Activated T-helper 17 cell treated with anti-CD3 and anti-CD28 coated beads, Interleukin-2, amount 50 U/mL, for 72 hours (primary cell): ENCODE results near the gene CTAGE9. TPM values are rescaled to one million over a fixed set of nuclear protein-coding genes. Genes with fewer than 3 reads are reported as not detected.
"Not testable (repeated sequence)": the region's sequence is repeated elsewhere in the genome, so short reads cannot be mapped to it uniquely, and the experiment has no call there.

Experiments
- ATAC-seq: fragments of 150-1000 bp; cut with Tn5 transposase; replicated peaks from 2 replicates; pipeline ENCODE4 v1.10.0; 2021; ENCODE audit warnings: mild to moderate bottlenecking, moderate library complexity
- H3K27ac Mint-ChIP-seq: one replicate; pipeline ENCODE4 v1.8.0; 2022; ENCODE audit warnings: mixed read lengths
- H3K27me3 Mint-ChIP-seq: one replicate; pipeline ENCODE4 v1.8.0; 2022; ENCODE audit warnings: mixed read lengths
- H3K36me3 Mint-ChIP-seq: one replicate; pipeline ENCODE4 v1.8.0; 2022; ENCODE audit warnings: low read depth, mild to moderate bottlenecking, mixed read lengths
- H3K4me1 Mint-ChIP-seq: one replicate; pipeline ENCODE4 v1.8.0; 2022; ENCODE audit warnings: mixed read lengths
- H3K4me3 Mint-ChIP-seq: one replicate; pipeline ENCODE4 v1.8.0; 2022; ENCODE audit warnings: mild to moderate bottlenecking, mixed read lengths
- H3K9me3 Mint-ChIP-seq: one replicate; pipeline ENCODE4 v1.8.0; 2022; ENCODE audit warnings: mixed read lengths
- total RNA-seq, 2 donors: library from RNA; stranded (reverse); gene quantifications; one replicate each; pipeline ENCODE4 v1.2.3, GENCODE V29; 2022

CTAGE9 gene
- total RNA-seq, 2 donors from 2014 or later, result not detected

DNA sequence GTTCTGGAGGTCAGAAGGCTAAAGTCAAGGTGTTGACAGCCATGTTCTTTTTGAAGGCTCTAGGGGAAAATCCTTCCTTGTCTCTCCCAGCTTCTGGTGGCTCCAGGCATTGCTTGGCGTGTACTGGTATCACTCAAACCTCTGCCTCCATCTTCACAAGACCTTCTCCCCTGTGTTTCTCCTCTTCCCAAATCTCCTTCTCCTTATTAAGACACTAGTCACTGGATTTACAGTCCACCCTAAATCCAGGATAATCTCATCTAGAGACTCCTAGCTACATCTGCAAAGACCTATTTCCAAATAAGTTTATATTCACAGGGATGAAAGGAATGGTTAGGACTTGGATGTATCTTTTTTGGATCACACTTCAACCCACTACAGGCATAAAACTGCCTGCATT lies 26.0 kb upstream of the CTAGE9 start:
- Mint-ChIP-seq H3K9me3 (no peaks in the 10 kb centered on the region), H3K4me3 (no peak overlapping the region), H3K27me3 (peaks cover 3% of the 10 kb centered on the region), H3K27ac (no peak overlapping the region), H3K36me3 (no peaks in the 10 kb centered on the region), H3K4me1 (no peaks in the 10 kb centered on the region)
- no peak for ATAC-seq

DNA sequence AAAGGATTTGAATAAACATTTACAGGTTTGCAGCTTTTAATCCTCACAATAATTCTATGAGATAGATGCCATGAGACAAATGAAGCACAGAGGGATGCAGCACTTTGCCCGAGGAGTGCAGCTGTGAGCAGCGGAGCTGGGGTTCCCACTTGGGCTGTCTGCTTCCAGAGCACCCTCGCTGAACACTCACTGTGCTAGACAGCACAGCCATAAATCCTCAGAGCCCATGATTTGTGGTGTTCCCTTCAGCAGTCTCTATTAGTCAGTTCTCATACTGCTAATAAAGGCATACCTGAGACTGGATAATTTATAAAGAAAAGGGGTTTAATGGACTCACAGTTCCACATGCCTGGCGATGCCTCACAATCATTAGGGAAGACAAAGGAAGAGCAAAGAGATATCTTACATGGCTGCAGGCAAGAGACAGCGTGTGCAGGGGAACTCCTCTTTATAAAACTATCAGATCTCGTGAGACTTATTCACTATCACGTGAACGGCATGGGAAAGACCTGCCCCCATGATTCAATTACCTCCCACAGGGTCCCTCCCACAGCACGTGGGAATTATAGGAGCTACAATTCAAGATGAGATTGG lies 25.3 kb upstream of the CTAGE9 start:
- H3K27me3 Mint-ChIP-seq, result peaks cover 3% of the 10 kb centered on the region
- no peak overlapping the region for H3K27ac Mint-ChIP-seq
- H3K9me3 Mint-ChIP-seq, result no peaks in the 10 kb centered on the region
- no peaks in the 10 kb centered on the region for H3K4me1 Mint-ChIP-seq
- H3K4me3 Mint-ChIP-seq, result no peak overlapping the region
- ATAC-seq, result no peak
- H3K36me3 Mint-ChIP-seq, result no peaks in the 10 kb centered on the region

DNA sequence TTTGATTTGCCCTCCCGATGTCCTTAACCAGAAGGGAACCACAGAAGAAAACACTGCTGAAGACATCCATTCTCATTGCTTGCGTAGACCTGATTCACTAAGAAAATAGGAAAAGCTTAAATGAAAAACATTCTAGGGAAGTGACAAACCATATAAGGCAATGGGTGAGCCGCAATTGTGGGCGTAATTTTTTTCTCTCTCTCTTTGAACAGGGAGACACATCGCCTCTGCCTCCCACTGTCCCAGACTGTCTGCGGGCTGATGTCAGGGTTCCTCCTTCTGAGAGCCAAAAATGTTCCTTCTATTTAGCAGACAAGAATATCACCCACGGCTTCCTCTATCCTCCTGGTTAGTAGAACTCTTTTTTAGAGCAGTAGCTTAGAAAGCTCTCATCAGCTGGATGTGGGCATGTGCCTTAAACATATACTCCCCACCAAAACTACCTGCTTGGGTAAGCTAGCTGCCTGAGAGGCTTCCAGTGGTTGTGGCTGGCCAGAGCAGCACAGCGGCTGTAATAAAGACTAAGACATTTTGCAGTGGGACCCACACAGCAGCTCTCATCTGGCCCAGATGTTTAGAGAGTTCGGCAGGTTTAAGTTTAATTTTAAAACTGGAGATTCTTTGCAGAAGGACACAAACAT lies 22.7 kb upstream of the CTAGE9 start:
- H3K27me3 Mint-ChIP-seq, result peaks cover 7% of the 10 kb centered on the region
- peak; percentile 81 for ATAC-seq
- H3K36me3 Mint-ChIP-seq, result no peaks in the 10 kb centered on the region
- H3K4me3 Mint-ChIP-seq, result no peak overlapping the region
- no peak overlapping the region for H3K27ac Mint-ChIP-seq
- no peaks in the 10 kb centered on the region for H3K4me1 Mint-ChIP-seq
- H3K9me3 Mint-ChIP-seq, result no peaks in the 10 kb centered on the region

DNA sequence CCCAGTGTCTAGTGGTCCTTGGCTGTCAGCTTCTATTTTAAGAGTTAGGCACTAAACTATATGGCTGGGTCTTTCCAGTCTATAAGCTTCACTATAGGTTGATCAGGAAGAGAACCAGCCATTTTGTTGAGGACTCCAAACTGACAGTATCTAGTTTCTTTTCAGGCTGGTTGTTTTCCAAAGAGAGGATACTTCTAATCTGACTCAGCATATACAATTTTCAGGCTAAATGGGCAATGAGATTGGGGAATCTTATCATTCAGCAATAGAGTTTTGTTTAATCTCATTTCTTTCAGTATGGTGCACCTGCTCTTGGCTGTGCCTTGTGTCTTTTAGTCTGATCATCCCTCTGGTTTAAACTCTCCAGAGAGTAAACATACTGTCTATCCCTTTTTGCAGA lies 20.4 kb upstream of the CTAGE9 start:
- H3K36me3 Mint-ChIP-seq, result no peaks in the 10 kb centered on the region
- no peaks in the 10 kb centered on the region for H3K4me1 Mint-ChIP-seq
- no peak overlapping the region for H3K4me3 Mint-ChIP-seq
- H3K9me3 Mint-ChIP-seq, result no peaks in the 10 kb centered on the region
- H3K27ac Mint-ChIP-seq, result no peak overlapping the region
- peaks cover 4% of the 10 kb centered on the region for H3K27me3 Mint-ChIP-seq
- ATAC-seq, result no peak

DNA sequence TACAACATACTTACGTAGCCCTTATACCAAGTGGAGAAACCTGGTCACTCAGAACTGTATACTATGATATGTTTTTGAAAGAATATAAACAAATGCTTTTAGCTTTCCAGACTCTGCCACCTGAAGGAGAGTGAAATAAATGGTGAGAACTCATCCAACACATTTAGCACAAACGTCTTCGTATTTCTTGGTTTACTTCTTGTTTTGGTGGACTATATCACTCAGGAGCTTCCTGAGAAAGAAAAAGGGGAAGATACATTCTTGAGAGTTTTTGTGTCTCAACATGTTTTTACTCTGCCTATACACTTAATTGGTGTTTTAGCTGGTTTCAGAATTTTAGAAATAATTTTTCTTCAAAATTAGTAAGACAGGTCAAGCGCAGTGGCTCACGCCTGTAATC lies 19.4 kb upstream of the CTAGE9 start:
- H3K4me1 Mint-ChIP-seq, result no peaks in the 10 kb centered on the region
- H3K9me3 Mint-ChIP-seq, result no peaks in the 10 kb centered on the region
- H3K4me3 Mint-ChIP-seq, result no peak overlapping the region
- peaks cover 4% of the 10 kb centered on the region for H3K27me3 Mint-ChIP-seq
- ATAC-seq, result no peak
- no peak overlapping the region for H3K27ac Mint-ChIP-seq
- no peaks in the 10 kb centered on the region for H3K36me3 Mint-ChIP-seq

DNA sequence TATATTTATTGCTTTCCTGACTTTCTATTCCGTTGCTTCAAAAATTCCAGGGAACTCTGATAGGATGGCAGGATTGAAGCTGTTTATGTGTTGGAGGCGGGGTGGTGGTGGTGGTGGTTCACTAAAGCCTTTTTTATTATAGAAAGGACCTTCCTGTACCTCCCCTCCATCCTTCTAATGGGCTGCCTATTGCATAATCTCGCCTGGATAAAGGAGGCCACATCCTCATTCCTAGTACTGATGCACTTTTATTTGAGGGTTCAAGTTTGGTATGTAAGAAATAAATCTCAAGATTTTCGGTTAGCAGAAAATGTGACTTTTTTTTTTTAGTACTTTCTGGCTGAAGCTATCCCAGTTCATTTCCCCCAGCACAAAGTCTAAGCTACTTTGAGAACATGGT lies 18.7 kb upstream of the CTAGE9 start:
- no peaks in the 10 kb centered on the region for H3K9me3 Mint-ChIP-seq
- H3K27me3 Mint-ChIP-seq, result peaks cover 4% of the 10 kb centered on the region
- no peak overlapping the region for H3K4me3 Mint-ChIP-seq
- no peaks in the 10 kb centered on the region for H3K4me1 Mint-ChIP-seq
- H3K27ac Mint-ChIP-seq, result no peak overlapping the region
- no peak for ATAC-seq
- H3K36me3 Mint-ChIP-seq, result no peaks in the 10 kb centered on the region

DNA sequence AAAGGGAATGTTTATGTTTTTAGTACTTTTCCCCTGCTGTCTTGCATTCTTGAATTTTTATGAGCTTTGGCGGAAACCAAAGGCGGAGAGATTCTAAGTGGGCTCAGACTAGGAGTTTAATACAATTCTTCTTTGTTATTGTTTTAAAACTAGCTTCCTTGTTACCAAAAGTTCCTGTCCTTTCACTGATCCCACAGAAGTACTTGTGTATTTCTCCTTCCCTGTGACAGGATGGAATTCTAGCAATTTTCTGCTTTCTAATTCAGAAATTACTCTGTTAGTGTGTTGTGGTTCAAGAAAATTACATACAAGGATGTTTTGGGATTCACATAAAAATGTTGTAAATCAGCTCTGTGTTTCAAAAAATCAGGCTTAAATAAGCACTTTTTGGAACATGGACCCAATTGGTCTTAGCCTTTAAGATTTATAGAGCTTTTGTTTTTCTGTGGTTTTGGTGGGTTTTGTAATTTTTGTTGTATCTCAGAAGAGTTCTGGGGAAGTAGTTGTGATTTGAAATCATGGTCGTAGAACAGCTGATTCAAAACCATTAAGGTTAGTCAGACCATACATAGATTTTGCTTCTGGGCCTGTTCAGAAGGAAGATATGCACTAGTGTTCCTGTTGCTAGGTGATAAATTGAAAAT lies 17.6 kb upstream of the CTAGE9 start:
- Mint-ChIP-seq H3K27me3 (peaks cover 4% of the 10 kb centered on the region), H3K36me3 (no peaks in the 10 kb centered on the region), H3K4me3 (no peak overlapping the region), H3K9me3 (no peaks in the 10 kb centered on the region), H3K4me1 (peaks cover 5% of the 10 kb centered on the region), H3K27ac (no peak overlapping the region)
- peak; percentile 29 for ATAC-seq

DNA sequence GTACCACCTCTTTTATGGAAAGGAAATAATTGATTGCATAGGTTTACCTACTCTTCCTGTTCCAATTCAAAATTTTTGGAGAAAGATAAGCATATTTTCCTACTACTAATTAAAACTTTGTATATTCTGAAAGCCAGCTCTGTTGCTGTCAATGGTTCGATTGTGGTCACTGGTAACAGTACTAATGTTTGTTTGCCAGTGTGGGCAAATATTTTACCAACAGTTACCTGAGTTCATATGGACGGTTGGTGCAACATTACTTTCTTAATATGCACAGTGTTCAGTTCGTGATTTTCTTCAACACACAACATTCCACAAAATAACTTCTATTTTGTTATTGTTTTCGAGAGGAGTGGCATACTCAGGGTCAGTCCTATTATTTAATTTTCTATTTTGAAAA lies 17.1 kb upstream of the CTAGE9 start:
- H3K9me3 Mint-ChIP-seq, result no peaks in the 10 kb centered on the region
- H3K36me3 Mint-ChIP-seq, result no peaks in the 10 kb centered on the region
- peaks cover 4% of the 10 kb centered on the region for H3K27me3 Mint-ChIP-seq

DNA sequence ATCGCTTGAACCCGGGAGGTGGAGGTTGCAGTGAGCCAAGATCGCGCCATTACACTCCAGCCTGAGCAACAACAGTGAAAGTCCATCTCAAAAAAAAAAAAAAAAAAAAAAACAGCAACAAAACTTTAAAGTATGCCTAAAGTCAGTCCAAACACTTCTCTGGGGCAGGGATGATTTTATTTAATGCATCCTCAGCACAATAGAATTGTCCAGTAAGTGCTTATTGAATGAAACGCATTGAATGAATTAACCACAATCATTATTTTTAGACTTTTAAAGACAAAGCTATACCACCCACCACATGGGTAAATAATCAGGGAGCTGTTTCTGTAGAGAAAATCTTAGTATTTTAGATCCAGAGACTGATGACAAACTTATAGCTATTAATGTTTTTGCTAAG lies 16.6 kb upstream of the CTAGE9 start:
- ATAC-seq, result no peak
- Mint-ChIP-seq H3K9me3 (no peaks in the 10 kb centered on the region), H3K36me3 (no peaks in the 10 kb centered on the region), H3K4me1 (peaks cover 5% of the 10 kb centered on the region), H3K27me3 (peaks cover 4% of the 10 kb centered on the region), H3K4me3 (no peak overlapping the region), H3K27ac (no peak overlapping the region)

More for the DNA sequence above, 17.1 kb upstream of the CTAGE9 start:
- Mint-ChIP-seq H3K4me3 (no peak overlapping the region), H3K4me1 (peaks cover 5% of the 10 kb centered on the region), H3K27ac (no peak overlapping the region)
- no peak for ATAC-seq

DNA sequence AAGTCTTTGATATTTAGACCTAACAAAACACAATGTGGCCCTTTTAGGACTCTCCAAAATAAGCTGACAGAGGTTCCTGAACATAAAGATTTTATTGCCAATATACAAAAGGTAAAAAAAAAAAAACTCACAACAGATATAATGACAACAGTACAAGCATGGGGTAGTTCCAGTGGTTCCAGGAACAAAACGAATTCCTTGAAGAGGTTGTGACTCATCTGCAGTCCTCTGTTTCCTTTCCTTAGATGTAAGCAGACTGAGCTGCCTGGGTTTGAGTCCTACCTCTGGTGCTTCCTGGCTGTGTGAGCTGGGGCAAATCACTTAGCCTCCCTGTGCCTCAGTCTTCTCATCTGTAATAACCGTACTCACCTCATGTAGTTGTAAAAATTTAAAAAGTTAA lies 13.3 kb upstream of the CTAGE9 start:
- H3K27me3 Mint-ChIP-seq, result no peaks in the 10 kb centered on the region
- no peaks in the 10 kb centered on the region for H3K9me3 Mint-ChIP-seq
- no peak overlapping the region for H3K4me3 Mint-ChIP-seq
- H3K27ac Mint-ChIP-seq, result peak overlapping the region; percentile 50
- peaks cover 5% of the 10 kb centered on the region for H3K4me1 Mint-ChIP-seq
- ATAC-seq, result peak; percentile 42
- H3K36me3 Mint-ChIP-seq, result no peaks in the 10 kb centered on the region

DNA sequence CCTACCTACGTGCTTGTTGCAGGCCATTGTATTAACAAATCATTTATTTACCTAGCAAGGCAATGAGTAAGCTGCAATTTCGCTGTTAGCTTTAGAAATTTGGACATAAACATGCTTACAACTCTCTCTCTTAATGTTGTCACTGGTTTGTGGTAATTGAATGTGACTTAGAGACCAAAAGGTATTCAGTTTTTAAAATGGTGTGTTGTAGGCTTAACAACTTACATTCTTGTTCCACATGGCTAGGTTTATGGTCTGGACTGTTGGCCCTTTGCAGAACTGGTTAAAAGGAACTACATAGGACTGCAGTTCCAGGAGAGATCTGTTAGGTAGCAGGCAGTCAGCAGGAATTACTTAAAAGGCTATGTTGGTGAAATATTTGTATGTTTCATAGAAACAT lies 10.3 kb upstream of the CTAGE9 start:
- H3K27ac Mint-ChIP-seq, result no peak overlapping the region
- H3K9me3 Mint-ChIP-seq, result no peaks in the 10 kb centered on the region
- H3K36me3 Mint-ChIP-seq, result no peaks in the 10 kb centered on the region
- H3K27me3 Mint-ChIP-seq, result no peaks in the 10 kb centered on the region
- no peak for ATAC-seq
- H3K4me3 Mint-ChIP-seq, result no peak overlapping the region
- H3K4me1 Mint-ChIP-seq, result peaks cover 5% of the 10 kb centered on the region

DNA sequence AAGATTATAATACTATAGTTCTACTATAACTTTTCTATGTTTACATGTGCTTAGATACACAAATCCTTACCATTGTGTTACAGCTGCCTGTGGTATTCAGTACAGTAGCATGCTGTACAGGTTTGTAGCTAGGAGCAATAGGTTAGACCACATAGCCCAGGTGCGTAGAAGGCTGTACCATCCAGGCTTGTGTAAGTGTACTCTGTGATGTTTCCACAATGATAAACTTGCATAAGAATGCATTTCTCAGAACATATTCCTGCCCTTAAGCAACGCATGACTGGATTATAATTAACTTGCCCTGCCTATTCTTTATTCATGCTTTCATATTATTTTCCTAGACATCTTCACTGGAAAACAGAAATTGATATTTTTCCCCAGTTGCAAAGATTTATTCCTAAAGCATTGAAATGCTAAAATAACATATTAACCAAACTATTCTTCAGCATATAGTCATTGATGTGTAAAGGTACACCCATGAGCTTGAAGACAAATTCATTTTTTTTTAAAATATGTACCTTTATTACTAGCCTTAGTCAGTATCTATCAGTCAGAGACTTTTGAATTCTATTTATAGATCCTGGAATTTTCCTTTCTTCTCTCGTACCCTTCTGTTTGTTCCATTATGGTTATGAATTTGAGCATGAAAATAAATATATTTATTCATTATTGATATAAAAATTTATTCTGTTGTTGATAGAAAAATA lies 7.2 kb upstream of the CTAGE9 start:
- Mint-ChIP-seq H3K4me1 (no peaks in the 10 kb centered on the region), H3K9me3 (no peaks in the 10 kb centered on the region), H3K27ac (no peak overlapping the region), H3K4me3 (no peak overlapping the region), H3K27me3 (peaks cover 4% of the 10 kb centered on the region), H3K36me3 (no peaks in the 10 kb centered on the region)
- no peak for ATAC-seq

DNA sequence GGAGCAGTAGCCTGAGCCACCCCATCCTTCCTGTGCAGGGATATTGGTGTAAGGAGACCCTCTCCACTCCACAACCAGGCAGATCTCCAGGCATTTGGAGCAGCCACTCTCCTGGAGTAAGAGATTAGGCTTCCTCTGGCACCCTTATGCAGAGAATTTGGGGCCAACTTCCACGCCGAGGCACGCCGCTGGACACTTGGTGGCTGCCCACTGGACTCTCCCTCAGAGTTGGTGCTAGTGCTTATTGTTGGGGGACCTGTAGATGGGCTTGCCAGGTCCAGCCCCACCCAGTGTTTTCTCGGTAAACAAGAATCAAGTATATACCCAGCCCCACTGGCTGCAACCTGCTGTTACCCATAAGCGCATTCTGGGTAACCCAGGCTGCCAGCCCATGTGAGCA lies 4.8 kb upstream of the CTAGE9 start:
- H3K27ac Mint-ChIP-seq, H3K36me3 Mint-ChIP-seq, H3K4me3 Mint-ChIP-seq, H3K27me3 Mint-ChIP-seq, H3K9me3 Mint-ChIP-seq, ATAC-seq, H3K4me1 Mint-ChIP-seq: not testable (repeated sequence)

DNA sequence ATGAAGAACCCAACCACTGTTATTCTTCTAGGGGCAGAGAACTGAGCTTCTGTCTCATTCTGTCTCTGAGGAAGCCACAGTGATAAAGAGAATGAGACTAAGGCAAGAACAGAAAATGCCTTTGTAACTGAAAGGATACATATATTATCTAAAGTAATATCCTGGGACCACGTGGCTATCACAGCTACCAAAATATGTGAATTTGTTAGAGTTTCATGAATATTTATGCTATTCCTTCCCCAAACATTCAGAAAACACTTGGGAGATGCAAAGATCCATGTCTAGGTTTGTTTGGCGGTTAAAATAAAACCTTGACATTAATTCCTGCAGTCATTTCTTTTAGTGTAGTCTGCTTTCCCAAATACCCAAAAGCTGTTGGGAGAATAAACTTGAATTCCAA lies 6.9 kb downstream of the CTAGE9 start:
- H3K27me3 Mint-ChIP-seq, H3K4me3 Mint-ChIP-seq, H3K36me3 Mint-ChIP-seq, H3K9me3 Mint-ChIP-seq, H3K27ac Mint-ChIP-seq, ATAC-seq, H3K4me1 Mint-ChIP-seq: not testable (repeated sequence)

DNA sequence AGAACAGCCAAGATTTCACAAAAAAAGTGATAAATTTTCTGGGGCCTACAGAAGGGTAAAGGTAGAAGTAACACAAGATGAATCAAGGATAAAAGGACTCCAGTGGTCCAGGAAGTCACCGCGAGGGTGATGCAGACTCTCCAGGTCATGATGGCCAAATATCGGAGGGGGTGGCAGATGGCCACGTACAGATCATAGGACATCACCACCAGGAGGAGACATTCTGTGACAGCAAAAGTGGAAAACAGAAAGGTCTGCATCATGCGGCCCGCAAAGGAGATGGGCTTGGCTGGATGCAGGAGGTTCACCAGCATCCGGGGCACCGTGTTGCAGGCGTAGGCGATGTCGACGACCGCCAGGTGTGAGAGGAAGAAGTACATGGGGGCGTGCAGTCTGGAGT lies 10.0 kb downstream of the CTAGE9 start:
- not testable (repeated sequence) for ATAC-seq, H3K36me3 Mint-ChIP-seq, H3K27me3 Mint-ChIP-seq, H3K4me1 Mint-ChIP-seq, H3K9me3 Mint-ChIP-seq, H3K27ac Mint-ChIP-seq, H3K4me3 Mint-ChIP-seq
